Activated CD4-positive, alpha-beta T cell treated with anti-CD3 and anti-CD28 coated beads, Interleukin-2, amount 50 U/mL, for 16 hours (primary cell): ENCODE data around the gene ZNF682.
A peak's percentile ranks its signal among the peaks of the same experiment; 100 is the strongest.
"Not testable (repeated sequence)": the region's sequence is repeated elsewhere in the genome, so short reads cannot be mapped to it uniquely, and the experiment has no call there.

ENCODE experiments used
- DNase-seq: peaks from one replicate; pipeline ENCODE4 v3.0.0-alpha.2; 2020

The ZNF682 gene

GRCh38 chr19:19966862-19967261 is 72.4 kb downstream of the ZNF682 start:
- no peak for DNase-seq

GRCh38 chr19:19966126-19966525 is 73.2 kb downstream of the ZNF682 start:
- DNase-seq = not testable (repeated sequence)

- no peak for DNase-seq
These were observed 74.9 kb downstream of the ZNF682 start for GRCh38 chr19:19964416-19964815.

- peak; percentile 42 for DNase-seq
These were observed 80.0 kb downstream of the ZNF682 start for GRCh38 chr19:19959151-19959799.

GRCh38 chr19:19957766-19958165 is 81.5 kb downstream of the ZNF682 start:
- not testable (repeated sequence) for DNase-seq

GRCh38 chr19:19956434-19957075 is 82.8 kb downstream of the ZNF682 start:
- DNase-seq = no peak

- no peak for DNase-seq
These were observed 84.1 kb downstream of the ZNF682 start for GRCh38 chr19:19955208-19955607.
